Measurements from ENCODE around the gene ANXA4.

The ANXA4 gene

GRCh38 chr2:69718338-69718965 is 23.5 kb upstream of the ANXA4 start:
- no peak for TF ChIP-seq Cebpa-rat (IDR thresholded peaks at IDR 0.05)
- peak overlapping the region; percentile 5; the same call in 1 of the 2 replicates for H3K4me2 ChIP-seq
- no peak overlapping the region for H3K4me3 ChIP-seq
- H4K20me1 ChIP-seq, result no peaks in the 10 kb centered on the region
- H3K36me3 ChIP-seq, result no peaks in the 10 kb centered on the region
- peaks cover 20% of the 10 kb centered on the region for H3K4me1 ChIP-seq
- H3K9ac ChIP-seq, result no peak overlapping the region
- no peaks in the 10 kb centered on the region for H3K27me3 ChIP-seq
- no peaks in the 10 kb centered on the region for H3K9me3 ChIP-seq
- H3K27ac ChIP-seq, result no peak overlapping the region

DNA sequence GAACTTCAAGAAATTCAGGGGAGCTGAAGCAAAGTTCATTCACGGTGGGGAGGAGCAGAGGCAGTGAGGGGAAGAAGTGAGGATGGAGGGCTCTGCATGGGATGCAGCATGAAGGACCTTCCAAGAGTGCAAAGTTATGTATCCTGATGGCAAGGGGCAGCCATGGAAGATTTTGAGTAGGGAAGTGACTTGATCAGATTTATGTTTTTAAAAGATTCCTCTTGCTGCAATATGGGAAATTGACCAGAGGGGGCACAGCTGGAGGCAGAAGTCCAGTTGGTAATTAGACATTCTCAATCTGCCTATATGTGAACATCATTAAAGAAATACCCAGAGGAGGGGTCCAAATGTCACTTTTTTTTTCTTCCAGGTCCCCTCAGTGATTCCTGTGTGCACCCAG is 21.5 kb upstream of the ANXA4 start:
- H3K9me3 ChIP-seq, result no peaks in the 10 kb centered on the region
- no peaks in the 10 kb centered on the region for H3K36me3 ChIP-seq
- peaks cover 11% of the 10 kb centered on the region for H3K4me1 ChIP-seq
- H3K9ac ChIP-seq, result no peak overlapping the region
- H3K27ac ChIP-seq, result no peak overlapping the region
- no peaks in the 10 kb centered on the region for H3K27me3 ChIP-seq
- no peak overlapping the region for H3K4me2 ChIP-seq
- TF ChIP-seq Cebpa-rat (IDR thresholded peaks at IDR 0.05), result no peak
- H4K20me1 ChIP-seq, result no peaks in the 10 kb centered on the region
- H3K4me3 ChIP-seq, result no peak overlapping the region

- no peak for TF ChIP-seq Cebpa-rat (IDR thresholded peaks at IDR 0.05)
Observed at GRCh38 chr2:69721022-69721421, 20.9 kb upstream of the ANXA4 start.

GRCh38 chr2:69723791-69724190 is 18.1 kb upstream of the ANXA4 start:
- Histone ChIP-seq H3K27me3 (no peaks in the 10 kb centered on the region), H3K4me3 (no peak overlapping the region), H3K27ac (no peak overlapping the region), H3K4me1 (no peaks in the 10 kb centered on the region), H3K9me3 (no peaks in the 10 kb centered on the region), H4K20me1 (no peaks in the 10 kb centered on the region), H3K4me2 (no peak overlapping the region), H3K9ac (no peak overlapping the region), H3K36me3 (no peaks in the 10 kb centered on the region)
- no peak for TF ChIP-seq Cebpa-rat (IDR thresholded peaks at IDR 0.05)

More at GRCh38 chr2:69721022-69721421, 20.9 kb upstream of the ANXA4 start:
- Histone ChIP-seq H3K4me1 (peaks cover 11% of the 10 kb centered on the region), H3K27me3 (no peaks in the 10 kb centered on the region), H3K36me3 (no peaks in the 10 kb centered on the region), H3K9ac (no peak overlapping the region), H3K27ac (no peak overlapping the region), H3K9me3 (no peaks in the 10 kb centered on the region), H3K4me2 (no peak overlapping the region), H4K20me1 (no peaks in the 10 kb centered on the region), H3K4me3 (no peak overlapping the region)

DNA sequence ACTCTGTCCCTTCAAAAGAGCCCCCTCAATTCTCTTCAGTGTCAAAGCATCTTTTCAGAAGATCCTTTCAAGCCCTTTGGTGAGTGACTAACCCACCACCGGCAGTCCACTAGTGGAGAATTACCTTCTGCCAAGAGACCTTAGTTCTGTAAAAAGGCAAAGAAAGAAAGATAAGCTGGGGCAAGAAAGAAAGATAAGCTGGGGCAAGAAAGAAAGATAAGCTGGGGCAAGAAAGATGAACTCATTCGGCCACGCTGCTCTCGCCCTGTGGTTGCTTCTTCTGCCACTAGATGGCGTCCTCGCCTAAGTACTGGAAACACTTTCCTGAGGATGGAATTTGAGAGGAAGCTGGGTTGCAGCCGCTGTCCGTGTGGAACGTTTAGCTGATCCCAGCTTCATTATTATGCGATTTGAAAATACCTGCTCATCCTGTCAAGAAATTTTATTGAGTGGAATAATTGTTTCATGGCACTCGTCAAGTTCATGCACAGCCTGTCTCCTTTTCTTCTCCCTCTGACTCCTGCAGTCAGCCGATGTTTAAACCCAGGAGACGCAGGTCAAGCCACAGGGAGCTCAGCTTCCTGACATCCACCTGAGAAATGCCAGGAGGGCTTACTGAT is 17.3 kb upstream of the ANXA4 start:
- no peak for TF ChIP-seq Cebpa-rat (IDR thresholded peaks at IDR 0.05)
- Histone ChIP-seq H3K9ac (0 out of 2 replicates have a peak overlapping the region, but pooled peaks have one; percentile 32), H3K27me3 (no peaks in the 10 kb centered on the region), H3K9me3 (no peaks in the 10 kb centered on the region), H3K4me2 (peak overlapping the region; percentile 65), H3K27ac (no peak overlapping the region), H4K20me1 (no peaks in the 10 kb centered on the region), H3K4me1 (no peaks in the 10 kb centered on the region), H3K36me3 (no peaks in the 10 kb centered on the region), H3K4me3 (peak overlapping the region; percentile 14; the same call in 1 of the 2 replicates)

DNA sequence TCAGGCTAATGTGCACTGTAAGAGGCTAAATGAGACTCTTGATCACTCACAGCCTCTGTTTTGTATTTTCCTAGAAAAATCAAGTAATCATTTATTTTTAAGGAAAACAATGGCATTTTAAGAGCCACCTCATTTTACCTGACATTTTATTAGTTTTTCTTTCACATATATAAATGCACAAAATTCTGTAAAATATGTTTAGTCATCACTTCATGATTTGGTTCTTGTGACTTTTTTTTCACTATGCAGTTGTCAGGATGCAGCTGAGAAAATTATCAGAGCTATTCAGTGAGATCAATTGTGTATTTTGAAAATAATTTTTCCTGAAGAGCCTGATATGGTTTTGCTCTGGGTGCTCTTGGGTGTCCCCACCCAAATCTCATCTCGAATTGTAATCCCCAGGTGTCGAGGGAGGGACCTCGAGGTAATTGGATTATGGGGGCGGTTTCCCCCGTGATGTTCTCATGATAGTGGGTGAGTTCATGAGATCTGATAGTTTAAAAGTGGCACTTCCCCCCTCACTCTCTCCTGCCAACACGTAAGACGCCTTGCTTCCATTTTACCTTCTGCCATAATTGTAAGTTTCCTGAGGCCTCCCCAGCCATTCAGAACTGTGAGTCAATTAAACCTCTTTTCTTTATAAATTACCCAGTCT is 16.1 kb upstream of the ANXA4 start:
- no peak overlapping the region for H3K27ac ChIP-seq
- H3K9ac ChIP-seq, result no peak overlapping the region
- no peaks in the 10 kb centered on the region for H3K4me1 ChIP-seq
- no peak overlapping the region for H3K4me2 ChIP-seq
- H3K4me3 ChIP-seq, result no peak overlapping the region
- H3K27me3 ChIP-seq, result no peaks in the 10 kb centered on the region
- H3K36me3 ChIP-seq, result no peaks in the 10 kb centered on the region
- H4K20me1 ChIP-seq, result no peaks in the 10 kb centered on the region
- H3K9me3 ChIP-seq, result no peaks in the 10 kb centered on the region
- TF ChIP-seq Cebpa-rat (IDR thresholded peaks at IDR 0.05), result no peak

- Histone ChIP-seq H3K27ac (no peak overlapping the region), H3K27me3 (no peaks in the 10 kb centered on the region), H3K9ac (no peak overlapping the region), H3K4me1 (no peaks in the 10 kb centered on the region), H3K9me3 (no peaks in the 10 kb centered on the region), H4K20me1 (no peaks in the 10 kb centered on the region), H3K36me3 (no peaks in the 10 kb centered on the region), H3K4me2 (no peak overlapping the region), H3K4me3 (no peak overlapping the region)
- no peak for TF ChIP-seq Cebpa-rat (IDR thresholded peaks at IDR 0.05)
Observed at GRCh38 chr2:69729266-69729665, 12.7 kb upstream of the ANXA4 start.

DNA sequence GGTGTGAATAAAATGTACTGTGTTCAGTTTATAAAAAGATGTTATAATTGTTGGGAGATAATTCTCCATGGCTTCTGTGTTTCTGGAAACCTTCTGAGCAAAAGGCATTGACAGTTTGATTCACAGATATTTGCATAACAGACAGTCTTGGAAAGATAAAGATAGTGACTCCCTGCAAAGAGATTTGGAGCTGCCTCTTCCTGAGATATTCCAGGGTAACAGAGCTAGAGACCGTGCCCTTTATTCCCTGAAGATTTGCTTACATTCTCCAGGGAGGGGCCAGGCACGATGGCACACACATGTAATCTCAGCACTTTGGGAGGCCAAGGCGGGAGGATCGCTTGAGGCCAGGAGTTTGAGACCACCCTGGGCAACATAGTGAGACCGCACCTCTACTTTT is 12.2 kb upstream of the ANXA4 start:
- no peak overlapping the region for H3K9ac ChIP-seq
- H3K4me1 ChIP-seq, result no peaks in the 10 kb centered on the region
- H3K36me3 ChIP-seq, result no peaks in the 10 kb centered on the region
- no peak overlapping the region for H3K27ac ChIP-seq
- no peak overlapping the region for H3K4me2 ChIP-seq
- H3K27me3 ChIP-seq, result no peaks in the 10 kb centered on the region
- no peak for TF ChIP-seq Cebpa-rat (IDR thresholded peaks at IDR 0.05)
- no peak overlapping the region for H3K4me3 ChIP-seq
- H4K20me1 ChIP-seq, result no peaks in the 10 kb centered on the region
- H3K9me3 ChIP-seq, result no peaks in the 10 kb centered on the region

DNA sequence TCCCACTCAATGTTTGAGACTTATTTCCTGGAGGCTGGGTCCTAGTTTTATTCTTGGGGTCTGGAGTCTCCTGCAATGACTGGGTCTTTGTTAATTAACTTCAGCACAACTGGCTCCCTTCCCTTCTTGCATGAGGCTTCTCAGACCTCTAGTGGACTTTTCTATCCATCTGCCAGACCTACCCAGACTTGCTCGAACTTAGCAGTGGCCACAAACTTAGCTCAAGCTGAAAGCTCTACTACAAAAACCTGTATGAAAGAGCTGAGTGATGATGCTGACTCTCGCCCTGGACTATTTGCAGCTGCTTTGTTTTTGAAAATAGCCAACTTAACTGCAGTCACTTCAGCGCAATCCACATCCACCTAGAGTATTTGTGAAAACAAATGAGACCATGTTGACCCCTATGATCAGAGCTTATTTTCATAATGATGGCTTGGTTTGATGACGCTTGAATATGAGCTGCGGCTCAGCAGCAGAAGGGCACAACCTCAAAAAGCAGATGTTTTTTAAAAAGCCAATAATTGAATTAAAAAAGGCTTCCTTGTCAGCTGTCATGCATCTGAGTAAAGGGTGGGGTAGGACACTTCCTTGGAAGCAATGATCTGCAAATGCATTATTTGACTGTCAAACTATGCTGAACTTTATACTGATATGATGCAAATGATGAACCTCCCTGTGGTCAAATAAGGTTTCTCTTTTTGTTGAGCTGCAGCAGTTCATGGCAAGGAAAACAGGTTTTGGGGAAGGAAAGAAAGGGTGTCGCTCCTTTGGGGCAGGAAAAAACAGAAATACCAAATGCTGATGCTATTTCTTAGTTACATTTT is 10.6 kb upstream of the ANXA4 start:
- no peaks in the 10 kb centered on the region for H3K36me3 ChIP-seq
- no peaks in the 10 kb centered on the region for H4K20me1 ChIP-seq
- H3K27me3 ChIP-seq, result no peaks in the 10 kb centered on the region
- H3K27ac ChIP-seq, result no peak overlapping the region
- no peaks in the 10 kb centered on the region for H3K9me3 ChIP-seq
- TF ChIP-seq Cebpa-rat (IDR thresholded peaks at IDR 0.05), result no peak
- H3K4me2 ChIP-seq, result no peak overlapping the region
- H3K4me1 ChIP-seq, result no peaks in the 10 kb centered on the region
- H3K4me3 ChIP-seq, result no peak overlapping the region
- H3K9ac ChIP-seq, result no peak overlapping the region
